HUES6 (cell line): ENCODE results near the gene PALMD.

Experiments used
- H3K27ac ChIP-seq: 2 replicates; pipeline ENCODE4 v1.7.0; 2013; ENCODE audit warnings: low read depth, mild to moderate bottlenecking, low read length, inconsistent platforms
- H3K27me3 ChIP-seq: 2 replicates; pipeline ENCODE4 v1.6.1; 2013; ENCODE audit warnings: low read length; ENCODE audit not compliant: control insufficient read depth, insufficient read depth
- H3K36me3 ChIP-seq: 2 replicates; pipeline ENCODE4 v1.6.1; 2013; ENCODE audit warnings: low read length; ENCODE audit not compliant: control insufficient read depth, insufficient read depth
- H3K4me1 ChIP-seq: 2 replicates; pipeline ENCODE4 v1.6.1; 2013; ENCODE audit warnings: low read length; ENCODE audit not compliant: control insufficient read depth, insufficient read depth
- H3K4me3 ChIP-seq: 2 replicates; pipeline ENCODE4 v1.5.1; 2013; ENCODE audit warnings: low read depth, low read length
- H3K9ac ChIP-seq: one replicate; pipeline ENCODE4 v1.6.1; 2013; ENCODE audit warnings: mild to moderate bottlenecking, low read length
- H3K9me3 ChIP-seq: 2 replicates; pipeline ENCODE4 v1.6.1; 2013; ENCODE audit warnings: low read depth, low read length; ENCODE audit not compliant: control insufficient read depth, insufficient read depth

PALMD gene

GRCh38 chr1:99647490-99647889 is 1.6 kb downstream of the PALMD start:
- H3K9ac ChIP-seq, result no peak overlapping the region
- H3K36me3 ChIP-seq, result no peaks in the 10 kb centered on the region
- H3K27me3 ChIP-seq, result no peaks in the 10 kb centered on the region
- peaks cover 28% of the 10 kb centered on the region for H3K4me1 ChIP-seq
- H3K9me3 ChIP-seq, result no peaks in the 10 kb centered on the region
- no peak overlapping the region for H3K4me3 ChIP-seq
- H3K27ac ChIP-seq, result no peak overlapping the region

GRCh38 chr1:99648107-99648506 is 2.2 kb downstream of the PALMD start:
- no peaks in the 10 kb centered on the region for H3K36me3 ChIP-seq
- no peak overlapping the region for H3K27ac ChIP-seq
- peaks cover 28% of the 10 kb centered on the region for H3K4me1 ChIP-seq
- H3K9me3 ChIP-seq, result no peaks in the 10 kb centered on the region
- no peaks in the 10 kb centered on the region for H3K27me3 ChIP-seq
- H3K9ac ChIP-seq, result no peak overlapping the region
- no peak overlapping the region for H3K4me3 ChIP-seq

DNA sequence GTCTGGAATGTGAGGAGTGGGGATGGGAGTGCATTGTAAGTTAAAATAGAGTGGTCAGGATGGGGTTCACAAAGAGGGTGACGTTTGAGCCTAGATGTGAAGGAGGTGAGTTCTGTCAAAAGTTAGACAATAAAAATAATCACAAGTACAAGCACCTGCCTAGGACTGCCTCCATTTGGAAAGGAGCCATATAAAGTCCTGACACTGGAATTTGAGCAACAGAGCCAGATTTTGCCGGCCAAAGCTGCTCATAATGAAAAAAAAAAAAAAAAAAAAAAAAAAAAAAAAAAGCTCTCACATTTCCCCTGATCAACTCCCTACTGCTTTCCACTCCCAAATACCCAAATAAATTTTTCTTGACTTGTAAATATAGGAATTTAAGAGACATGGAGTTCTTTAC is 4.1 kb downstream of the PALMD start:
- no peaks in the 10 kb centered on the region for H3K27me3 ChIP-seq
- no peaks in the 10 kb centered on the region for H3K9me3 ChIP-seq
- no peaks in the 10 kb centered on the region for H3K36me3 ChIP-seq
- peaks cover 26% of the 10 kb centered on the region for H3K4me1 ChIP-seq
- no peak overlapping the region for H3K9ac ChIP-seq
- H3K27ac ChIP-seq, result no peak overlapping the region
- H3K4me3 ChIP-seq, result no peak overlapping the region

GRCh38 chr1:99650773-99651437 is 5.0 kb downstream of the PALMD start:
- Histone ChIP-seq H3K4me3 (no peak overlapping the region), H3K27ac (no peak overlapping the region), H3K9ac (no peak overlapping the region), H3K9me3 (no peaks in the 10 kb centered on the region), H3K4me1 (peaks cover 19% of the 10 kb centered on the region), H3K36me3 (no peaks in the 10 kb centered on the region), H3K27me3 (no peaks in the 10 kb centered on the region)

GRCh38 chr1:99652881-99653281 is 7.0 kb downstream of the PALMD start:
- Histone ChIP-seq H3K4me3 (no peak overlapping the region), H3K27ac (no peak overlapping the region)

GRCh38 chr1:99655376-99655775 is 9.5 kb downstream of the PALMD start:
- no peak overlapping the region for H3K4me3 ChIP-seq
- H3K4me1 ChIP-seq, result peaks cover 3% of the 10 kb centered on the region
- no peaks in the 10 kb centered on the region for H3K9me3 ChIP-seq
- no peak overlapping the region for H3K27ac ChIP-seq
- no peak overlapping the region for H3K9ac ChIP-seq
- no peaks in the 10 kb centered on the region for H3K27me3 ChIP-seq
- H3K36me3 ChIP-seq, result no peaks in the 10 kb centered on the region

More at GRCh38 chr1:99652881-99653281, 7.0 kb downstream of the PALMD start:
- Histone ChIP-seq H3K27me3 (no peaks in the 10 kb centered on the region), H3K9me3 (no peaks in the 10 kb centered on the region), H3K9ac (no peak overlapping the region), H3K4me1 (peaks cover 9% of the 10 kb centered on the region), H3K36me3 (no peaks in the 10 kb centered on the region)

GRCh38 chr1:99656701-99657100 is 10.8 kb downstream of the PALMD start:
- Histone ChIP-seq H3K4me1 (no peaks in the 10 kb centered on the region; the same call in 1 of the 2 replicates), H3K9ac (no peak overlapping the region), H3K27me3 (no peaks in the 10 kb centered on the region), H3K27ac (no peak overlapping the region), H3K36me3 (no peaks in the 10 kb centered on the region), H3K9me3 (no peaks in the 10 kb centered on the region), H3K4me3 (no peak overlapping the region)

- H3K4me1 ChIP-seq, result no peaks in the 10 kb centered on the region; the same call in 1 of the 2 replicates
These were observed 11.5 kb downstream of the PALMD start for GRCh38 chr1:99657213-99658030.

GRCh38 chr1:99658031-99658290 is 12.0 kb downstream of the PALMD start:
- H3K4me3 ChIP-seq, result no peak overlapping the region
- H3K9me3 ChIP-seq, result no peaks in the 10 kb centered on the region
- no peaks in the 10 kb centered on the region for H3K27me3 ChIP-seq
- H3K36me3 ChIP-seq, result no peaks in the 10 kb centered on the region
- H3K9ac ChIP-seq, result no peak overlapping the region
- no peaks in the 10 kb centered on the region; the same call in 1 of the 2 replicates for H3K4me1 ChIP-seq
- no peak overlapping the region for H3K27ac ChIP-seq

More at GRCh38 chr1:99657213-99658030, 11.5 kb downstream of the PALMD start:
- Histone ChIP-seq H3K9ac (no peak overlapping the region), H3K36me3 (no peaks in the 10 kb centered on the region), H3K27me3 (no peaks in the 10 kb centered on the region), H3K27ac (no peak overlapping the region), H3K4me3 (no peak overlapping the region), H3K9me3 (no peaks in the 10 kb centered on the region)

DNA sequence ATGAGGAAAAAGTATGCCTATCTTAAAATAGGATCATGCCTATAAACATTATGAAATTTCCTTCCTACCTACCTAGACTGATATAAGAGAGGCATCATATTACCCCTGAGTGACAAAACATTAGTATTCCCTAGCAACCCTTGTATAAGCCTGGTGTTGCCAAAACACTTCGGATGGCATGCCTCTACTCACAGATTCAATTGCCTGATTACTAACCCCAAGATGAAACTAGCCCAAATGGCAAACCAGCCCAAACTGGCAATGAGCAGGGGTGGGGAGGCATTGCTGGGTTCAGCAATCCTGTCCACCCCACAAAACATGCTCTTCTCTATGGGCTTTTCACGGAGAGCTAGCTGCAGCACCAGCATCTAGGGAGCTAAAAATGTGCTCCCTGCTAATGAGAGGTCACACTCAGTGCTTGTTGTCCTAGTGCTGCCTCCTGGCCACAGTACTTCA is 13.9 kb downstream of the PALMD start:
- H3K27me3 ChIP-seq, result no peaks in the 10 kb centered on the region
- no peaks in the 10 kb centered on the region for H3K4me1 ChIP-seq
- H3K9ac ChIP-seq, result no peak overlapping the region
- H3K36me3 ChIP-seq, result no peaks in the 10 kb centered on the region
- H3K4me3 ChIP-seq, result no peak overlapping the region
- no peak overlapping the region for H3K27ac ChIP-seq
- H3K9me3 ChIP-seq, result no peaks in the 10 kb centered on the region

DNA sequence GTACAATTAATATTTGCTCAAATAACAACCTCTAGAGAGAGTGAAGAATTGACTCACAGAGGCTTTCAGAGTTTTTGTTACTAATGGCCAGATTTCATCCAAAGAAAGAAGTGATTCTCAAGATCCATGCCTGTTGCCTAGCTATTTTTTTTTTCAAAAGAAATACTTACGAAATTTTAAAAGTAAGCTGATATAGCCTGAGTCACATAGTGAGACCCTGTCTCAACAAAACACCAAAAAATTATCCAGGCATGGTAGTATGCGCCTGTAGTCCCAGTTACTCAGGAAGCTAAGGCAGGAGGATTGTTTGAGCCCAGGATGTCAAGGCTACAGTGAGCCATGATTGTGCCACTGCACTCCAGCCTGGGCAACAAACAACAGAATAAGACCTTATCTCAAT is 14.6 kb downstream of the PALMD start:
- no peaks in the 10 kb centered on the region for H3K9me3 ChIP-seq
- H3K36me3 ChIP-seq, result no peaks in the 10 kb centered on the region
- H3K9ac ChIP-seq, result no peak overlapping the region
- no peaks in the 10 kb centered on the region for H3K4me1 ChIP-seq
- H3K27me3 ChIP-seq, result no peaks in the 10 kb centered on the region
- no peak overlapping the region for H3K4me3 ChIP-seq
- no peak overlapping the region for H3K27ac ChIP-seq
